Prostate gland (tissue), 2 donors: ENCODE data around the gene LRRC51.

ENCODE experiments used
- CTCF ChIP-seq, 4 experiments: fragments of 200-600 bp in 2 of 4; fragments of 450-650 bp in 2 of 4; sonication (generic) in 2 of 4; IDR thresholded peaks; 1 replicate in 3 of 4; 2 replicates in 1 of 4; pipeline ENCODE4 v1.5.1; 2016 to 2019; ENCODE audit warnings: antibody characterized with exemption in 4 of 4, mild to moderate bottlenecking in 2 of 4, moderate library complexity in 2 of 4
- POLR2A ChIP-seq: fragments of 450-650 bp; IDR thresholded peaks from one replicate; pipeline ENCODE4 v1.6.1; 2016; ENCODE audit warnings: antibody characterized with exemption, mild to moderate bottlenecking

DNA sequence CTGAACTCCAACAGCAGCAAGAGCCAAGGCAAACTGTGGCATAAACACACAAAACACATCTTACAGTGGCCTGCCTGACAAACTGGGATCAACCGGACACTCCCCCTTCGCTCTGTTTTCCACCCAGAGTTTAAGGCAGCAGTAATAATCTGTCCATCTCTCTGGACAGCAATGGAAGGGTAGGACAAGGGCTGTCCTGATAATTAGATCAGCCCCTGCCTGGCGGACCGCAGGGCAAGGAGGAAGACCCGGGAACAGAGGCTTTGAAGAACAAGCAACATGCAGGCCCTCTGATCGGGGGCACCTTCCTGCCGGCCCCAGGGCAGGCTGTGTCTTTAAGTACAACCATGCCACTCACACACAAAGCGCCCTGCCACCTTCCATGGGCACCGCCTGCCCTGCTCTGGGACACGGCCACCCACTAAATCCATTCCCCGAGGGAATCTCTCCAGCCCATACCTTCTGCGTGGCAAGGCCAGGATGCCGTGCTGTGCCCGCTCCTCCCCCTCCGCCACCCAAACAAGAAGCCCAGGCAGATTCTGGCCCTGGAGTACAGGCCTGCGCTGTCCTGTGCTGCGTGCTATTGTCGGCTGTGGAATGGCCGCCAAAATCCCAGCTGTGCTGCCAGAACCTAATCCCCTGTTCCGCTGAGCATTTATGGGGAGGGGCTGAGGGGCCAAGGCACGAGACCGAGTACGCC lies 39.1 kb upstream of the LRRC51 start:
- TF ChIP-seq CTCF (IDR thresholded peaks at IDR 0.05): no peak
- peak; percentile 59 for TF ChIP-seq POLR2A
